GM21381 (cell line): ENCODE results near the gene TMEM52.
A peak's percentile ranks its signal among the peaks of the same experiment; 100 is the strongest.
"Not testable (repeated sequence)": the region's sequence is repeated elsewhere in the genome, so short reads cannot be mapped to it uniquely, and the experiment has no call there.

Experiments used
- ATAC-seq: cut with Tn5 transposase; IDR thresholded peaks from one replicate; pipeline ENCODE4 v1.9.1; 2021; ENCODE audit warnings: mild to moderate bottlenecking, moderate library complexity; ENCODE audit not compliant: unreplicated experiment

Gene TMEM52

DNA sequence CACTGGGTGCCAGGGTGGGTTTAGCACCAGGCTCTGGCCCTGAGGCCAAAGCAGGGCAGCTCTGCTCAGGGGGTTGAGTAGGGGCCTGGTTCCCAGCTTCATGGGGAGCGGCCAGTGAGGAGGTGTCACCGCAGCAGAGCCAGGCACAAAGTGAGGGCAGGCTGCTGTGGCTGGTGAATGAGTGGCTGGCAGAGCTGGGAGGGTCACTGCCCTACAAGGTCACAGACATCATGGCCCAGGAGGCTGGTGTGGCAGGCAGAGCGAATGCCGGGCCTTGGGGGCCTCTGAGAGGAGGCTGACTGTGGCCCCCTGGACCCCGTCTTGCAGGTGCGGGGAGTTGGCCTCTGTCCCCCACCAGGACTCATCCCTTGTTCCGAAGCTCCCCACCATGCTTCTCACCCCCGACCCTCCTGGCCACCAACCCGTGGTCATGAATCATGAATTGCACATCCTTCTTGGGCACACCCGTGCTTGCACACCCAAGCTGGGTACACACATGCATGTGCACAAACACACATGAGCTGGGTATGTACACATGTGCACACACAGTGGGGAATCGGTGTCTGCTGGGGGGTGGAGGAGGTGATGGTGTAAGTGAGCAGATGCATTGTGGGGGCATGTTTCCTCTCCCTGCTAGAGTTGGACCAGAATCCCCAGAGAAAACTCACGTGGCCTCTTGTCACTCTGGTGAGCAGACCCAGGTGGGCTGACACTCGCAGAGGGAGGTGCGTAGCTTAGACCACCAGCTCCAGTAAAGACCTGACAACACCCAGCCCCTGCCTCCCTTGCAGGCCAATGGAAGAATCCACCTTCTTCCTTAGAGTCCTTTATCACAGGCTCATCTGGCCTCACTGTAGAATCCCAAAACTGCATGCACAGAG is 23.4 kb downstream of the TMEM52 start:
- ATAC-seq = no peak

DNA sequence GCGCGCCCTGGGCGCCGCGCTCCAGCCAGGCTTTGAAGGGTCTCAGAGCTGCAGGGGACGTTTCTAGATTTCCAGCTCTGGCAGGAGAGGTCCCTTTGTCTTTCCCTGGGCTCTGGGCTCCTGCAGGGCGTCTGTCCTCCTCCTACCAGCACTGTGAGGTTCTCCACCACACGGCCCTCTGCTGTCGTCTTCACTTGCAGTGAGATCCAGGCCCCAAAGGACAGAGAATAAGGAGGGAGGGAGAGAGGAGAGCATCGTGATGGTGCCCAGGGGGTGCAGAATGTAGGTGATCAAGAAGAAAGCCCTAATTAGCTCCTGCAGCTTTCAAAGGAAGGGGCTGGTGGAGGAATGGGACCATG is 24.0 kb downstream of the TMEM52 start:
- no peak for ATAC-seq

DNA sequence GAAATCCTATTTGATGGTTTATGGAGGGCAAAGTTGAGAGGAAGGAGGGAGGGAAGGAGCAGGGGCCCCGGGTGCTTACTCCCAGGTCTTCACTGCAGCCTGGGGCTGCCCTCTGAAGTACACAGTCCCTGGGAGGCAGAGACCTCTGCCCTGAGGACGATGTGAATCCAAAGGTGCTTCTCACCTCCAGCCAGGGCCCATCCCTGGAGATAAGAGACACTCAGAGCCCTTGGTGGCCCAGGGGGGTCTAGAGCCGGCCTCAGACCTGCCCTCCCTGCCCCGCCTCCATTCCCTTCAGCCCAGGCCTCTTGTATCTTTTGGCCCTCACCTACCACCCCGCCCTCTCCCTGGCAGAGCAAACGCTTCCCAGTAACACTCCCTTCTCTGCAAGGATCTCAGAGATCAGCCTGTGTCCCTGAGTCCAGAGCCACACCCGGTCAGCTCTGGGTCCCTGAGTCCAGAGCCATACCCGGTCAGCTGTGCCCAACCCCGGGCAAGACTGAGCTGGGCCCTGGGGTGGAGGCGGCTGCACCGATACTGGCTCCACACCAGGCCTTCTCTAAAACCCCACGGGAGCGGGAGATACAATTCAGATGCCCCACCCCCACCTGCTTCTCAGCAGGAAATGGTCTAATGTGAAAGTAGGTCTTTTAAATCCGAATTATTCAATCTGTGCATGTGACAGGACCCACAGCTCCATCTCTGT is 24.6 kb downstream of the TMEM52 start:
- no peak for ATAC-seq

DNA sequence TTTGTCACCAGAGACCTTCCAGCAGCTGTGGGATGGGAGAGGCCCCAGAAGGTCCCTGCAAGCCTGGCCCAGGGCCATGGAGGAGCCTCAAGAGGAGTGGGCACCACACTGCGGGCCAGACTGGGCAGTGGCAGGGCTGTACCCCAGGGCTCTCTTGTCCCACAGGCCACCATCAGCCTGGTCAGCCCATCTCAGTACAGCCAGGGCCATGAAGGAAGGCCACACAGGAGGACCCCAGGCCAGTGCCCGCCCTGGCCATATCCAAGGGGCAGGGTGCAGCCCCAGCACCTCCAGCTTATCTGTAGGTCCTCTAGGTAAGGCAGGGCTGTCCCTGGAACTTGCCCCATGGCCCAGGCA is 25.1 kb downstream of the TMEM52 start:
- no peak for ATAC-seq

DNA sequence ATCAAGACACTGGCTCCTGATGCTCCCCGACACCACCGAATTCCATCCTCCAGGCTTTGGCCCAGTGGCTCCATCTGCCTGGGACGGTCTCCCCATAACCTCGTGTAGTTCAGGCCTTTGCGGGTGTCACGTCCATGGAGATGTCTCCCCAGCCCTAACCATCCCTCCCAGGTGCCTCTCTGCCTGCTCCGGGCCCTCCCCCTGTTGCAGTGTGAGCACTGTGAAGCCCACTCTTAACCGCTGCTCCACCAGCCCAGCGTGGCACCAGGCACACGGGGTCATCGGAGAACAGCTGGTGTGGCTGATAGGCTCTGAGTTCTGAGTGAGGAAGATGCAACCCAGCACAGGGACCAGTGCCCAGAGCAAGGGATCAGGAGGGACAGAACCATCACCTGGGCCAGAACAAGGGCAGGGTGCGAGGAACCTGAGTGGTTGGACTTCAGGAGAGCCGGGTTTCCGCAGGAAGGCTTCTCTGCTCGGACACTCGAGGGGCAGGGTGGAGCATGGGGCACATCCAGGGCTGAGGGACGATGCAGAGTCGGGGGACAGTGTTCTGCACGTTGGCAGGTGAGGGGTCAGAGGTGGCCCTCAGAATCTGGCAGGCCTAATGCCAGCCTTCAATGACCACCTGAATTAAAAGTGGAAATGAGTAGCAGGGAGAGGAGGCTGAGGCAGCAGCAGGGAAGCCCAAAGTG is 25.6 kb downstream of the TMEM52 start:
- no peak for ATAC-seq

DNA sequence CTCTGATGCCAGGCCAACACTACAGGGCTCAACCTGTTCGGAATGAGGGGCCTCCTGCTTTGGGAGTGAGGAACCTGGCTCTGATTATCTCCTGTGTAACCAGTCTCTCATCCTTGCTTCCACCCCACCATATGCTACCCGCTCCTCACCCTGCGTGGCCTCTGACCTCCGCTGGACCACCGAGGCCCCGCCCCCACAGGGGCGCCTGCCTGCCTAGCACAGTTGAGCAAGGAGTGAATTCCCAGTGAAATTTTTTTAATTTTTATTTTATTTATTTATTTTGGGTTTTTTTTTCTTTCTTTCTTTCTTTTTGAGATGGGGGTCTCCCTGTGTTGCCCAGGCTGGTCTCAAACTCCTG is 26.3 kb downstream of the TMEM52 start:
- ATAC-seq = no peak

DNA sequence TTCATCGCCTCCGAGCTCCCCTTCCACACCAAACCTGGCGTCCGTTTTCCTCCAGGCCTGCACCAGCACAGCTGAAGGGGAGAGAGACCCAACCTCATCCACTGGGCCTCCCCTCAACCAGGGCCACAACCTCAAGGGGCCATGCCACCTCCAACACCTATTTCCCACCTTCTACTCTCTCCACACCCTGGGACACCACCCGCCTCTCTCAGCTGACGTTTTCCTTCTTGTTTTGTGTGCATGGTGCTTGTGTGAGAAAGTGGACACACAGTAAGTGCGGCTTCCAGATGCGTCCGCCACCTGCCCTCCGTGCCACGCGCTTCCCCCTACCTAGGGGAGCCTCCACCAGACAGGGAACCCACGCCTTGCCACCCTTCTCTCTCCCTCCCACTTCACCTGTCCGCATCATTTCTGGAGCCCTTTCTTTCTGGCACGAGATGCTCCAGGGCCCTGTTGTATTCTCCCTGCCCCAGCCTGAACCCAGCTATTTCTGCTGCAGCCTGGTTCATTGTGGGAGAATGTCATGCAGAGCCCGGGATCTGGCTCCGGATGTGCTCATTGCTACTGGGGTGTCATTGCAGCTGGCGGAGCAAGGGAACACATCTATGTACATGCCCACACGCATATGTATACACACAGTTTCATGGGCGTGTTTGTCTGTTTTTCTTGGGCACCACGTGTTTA is 26.9 kb downstream of the TMEM52 start:
- ATAC-seq = no peak

DNA sequence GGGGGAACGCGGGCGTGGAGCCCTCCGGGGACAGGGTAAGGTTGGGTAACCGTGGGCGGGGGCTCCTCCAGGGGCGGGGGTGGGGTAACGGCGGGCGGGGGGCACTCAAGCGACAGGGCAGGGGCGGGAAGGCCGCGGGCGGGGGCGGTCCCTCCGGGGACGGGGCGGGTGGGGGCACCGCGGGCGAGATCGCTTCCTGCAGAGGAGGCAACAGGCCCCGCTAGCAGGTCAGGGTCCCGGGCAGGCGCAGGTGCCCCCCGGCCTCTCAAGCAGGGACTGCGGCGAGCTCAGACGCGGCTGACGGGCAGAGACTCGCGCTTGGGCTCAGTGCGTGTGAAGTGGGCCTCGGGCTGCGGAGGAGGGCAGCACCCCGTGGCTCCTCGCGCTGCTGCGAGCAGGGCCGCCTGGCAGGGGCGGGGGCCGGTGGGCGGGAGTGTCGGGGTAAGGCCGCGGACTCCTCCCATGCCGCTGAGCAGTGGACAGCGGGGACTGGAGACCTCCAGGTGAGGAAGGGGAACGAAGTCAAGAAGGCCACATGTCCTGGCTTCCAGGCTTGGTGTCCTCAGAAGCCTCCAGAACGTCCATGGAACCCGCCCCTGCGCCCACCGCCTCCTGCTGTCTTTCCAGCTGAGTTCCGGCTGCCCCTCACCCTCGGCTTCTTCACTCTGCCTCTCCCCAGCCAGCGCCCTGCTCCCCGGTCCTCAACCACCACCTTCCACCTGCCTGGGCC is 27.6 kb downstream of the TMEM52 start:
- peak; percentile 29 for ATAC-seq

DNA sequence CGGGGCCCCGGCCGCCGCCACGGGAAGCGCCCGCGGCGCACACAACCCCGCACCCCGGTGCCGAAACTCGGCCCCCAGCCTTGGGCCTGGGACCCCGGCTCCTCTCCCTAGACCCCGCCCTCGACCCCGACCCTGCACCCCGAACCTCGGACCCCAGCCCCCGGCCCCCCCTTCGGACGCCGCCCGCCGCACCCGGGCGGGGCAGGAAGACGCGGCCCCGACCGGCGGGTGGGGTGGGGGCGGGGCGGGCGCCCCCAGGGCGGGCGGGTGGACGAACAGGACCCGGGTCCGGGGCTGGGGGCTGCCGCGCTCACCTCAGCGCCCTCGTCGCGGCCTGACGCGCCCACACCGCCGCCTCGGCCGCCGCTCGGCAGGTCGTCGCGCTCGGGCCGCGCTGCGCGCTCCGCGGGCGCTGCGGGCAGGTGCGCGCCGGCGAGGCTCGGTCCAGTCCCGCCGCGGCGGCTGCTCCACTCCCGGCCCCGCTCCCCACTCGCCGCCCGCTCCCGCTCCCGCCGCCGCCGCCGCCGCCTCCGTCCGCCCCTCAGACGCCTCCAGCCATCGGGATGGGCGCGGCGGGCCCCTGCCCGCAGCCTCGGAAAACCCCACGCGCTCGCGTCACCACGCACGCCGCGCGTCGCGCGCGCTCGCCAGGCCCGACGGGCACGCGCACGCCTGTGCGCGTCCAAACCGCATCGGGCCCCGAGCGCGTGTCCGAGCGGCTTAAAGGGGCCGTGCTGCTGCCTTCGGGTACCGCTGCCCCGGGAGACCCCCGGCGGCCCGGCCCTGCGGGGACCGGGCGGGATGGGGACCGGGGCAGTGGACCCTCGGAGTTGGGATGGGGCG is 28.4 kb downstream of the TMEM52 start, which contains the start of gene GNB1:
Gene GNB1, minus strand, starts transcription at position 582 of the 843 bp plus-strand sequence. CDS start 65,634 bp downstream, outside the sequence.
- peak; percentile 69 for ATAC-seq

DNA sequence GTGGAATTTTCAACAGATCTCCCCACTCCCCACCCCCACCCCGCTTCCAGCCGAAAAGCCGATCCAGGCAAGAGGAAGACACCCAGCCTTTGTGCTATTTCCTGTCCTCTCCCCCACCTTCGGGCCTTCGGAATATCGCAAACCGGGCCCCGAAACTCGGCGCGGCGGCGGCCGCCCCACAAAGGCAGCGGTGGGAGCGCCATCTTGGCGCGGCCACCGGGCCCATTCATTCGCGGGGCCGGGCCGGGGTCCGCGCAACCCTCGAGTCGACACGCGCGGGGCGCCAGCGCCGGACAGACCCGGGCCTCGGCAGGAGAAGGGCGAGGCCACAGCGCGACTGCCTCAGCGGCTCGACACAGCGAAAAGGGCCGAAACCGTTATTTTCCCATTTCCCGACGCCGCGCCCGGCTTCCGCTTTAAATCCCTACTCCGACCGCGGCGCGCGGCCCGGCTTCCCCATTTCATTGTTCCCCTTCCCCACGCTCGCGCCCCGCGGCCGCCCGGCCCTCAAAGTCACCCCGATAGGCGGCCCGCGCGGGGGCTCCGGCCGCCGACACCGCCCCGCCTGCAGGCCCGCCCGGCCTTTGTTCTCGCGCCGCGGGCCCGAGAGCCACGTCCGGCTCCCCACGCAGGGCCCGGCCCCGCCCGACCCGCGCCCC is 29.1 kb downstream of the TMEM52 start:
- peak; percentile 32 for ATAC-seq

DNA sequence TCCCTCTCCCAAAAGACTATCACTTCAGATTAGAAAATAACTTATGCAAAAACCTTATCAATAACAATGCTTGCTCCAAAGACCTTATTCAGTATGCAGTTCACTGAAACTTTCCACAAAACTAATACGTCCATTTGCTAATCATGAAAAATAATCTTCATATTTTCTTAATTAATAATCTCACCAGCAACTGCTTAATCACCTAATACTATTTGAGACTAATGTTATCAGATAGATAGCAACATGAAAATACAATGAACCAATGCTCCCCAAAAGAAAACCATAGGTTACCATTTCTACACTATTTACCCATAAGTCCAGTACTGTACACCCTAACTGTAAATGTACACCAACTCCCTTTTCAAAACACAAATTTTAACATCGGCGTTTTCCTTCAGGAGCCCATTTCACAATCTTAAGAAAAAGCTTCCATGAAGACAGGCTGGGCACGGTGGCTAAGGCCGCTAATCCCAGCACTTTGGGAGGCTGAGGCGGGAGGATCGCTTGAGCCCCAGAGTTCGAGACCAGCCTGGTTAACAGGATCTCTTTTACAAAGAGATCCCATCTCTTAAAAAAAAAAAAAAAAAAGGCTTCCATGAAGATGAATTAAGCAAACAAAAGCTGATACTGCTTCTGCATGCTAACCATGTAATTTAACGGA is 29.9 kb downstream of the TMEM52 start:
- ATAC-seq = no peak

DNA sequence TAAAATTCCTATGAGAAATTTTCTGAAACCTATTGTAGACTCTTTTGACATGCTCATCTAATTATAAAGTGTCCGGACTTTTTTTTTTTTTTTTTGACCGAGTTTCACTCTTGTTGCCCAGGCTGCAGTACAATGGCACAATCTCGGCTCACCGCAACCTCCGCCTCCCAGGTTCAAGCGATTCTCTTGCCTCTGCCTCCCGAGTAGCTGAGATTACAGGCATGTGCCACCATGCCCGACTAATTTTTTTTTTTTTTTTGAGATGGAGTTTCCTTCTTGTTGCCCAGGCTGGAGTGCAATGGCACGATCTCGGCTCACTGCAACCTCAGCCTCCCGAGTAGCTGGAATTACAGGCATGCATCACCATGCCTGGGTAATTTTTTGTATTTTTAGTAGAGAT is 35.2 kb downstream of the TMEM52 start:
- ATAC-seq = not testable (repeated sequence)

DNA sequence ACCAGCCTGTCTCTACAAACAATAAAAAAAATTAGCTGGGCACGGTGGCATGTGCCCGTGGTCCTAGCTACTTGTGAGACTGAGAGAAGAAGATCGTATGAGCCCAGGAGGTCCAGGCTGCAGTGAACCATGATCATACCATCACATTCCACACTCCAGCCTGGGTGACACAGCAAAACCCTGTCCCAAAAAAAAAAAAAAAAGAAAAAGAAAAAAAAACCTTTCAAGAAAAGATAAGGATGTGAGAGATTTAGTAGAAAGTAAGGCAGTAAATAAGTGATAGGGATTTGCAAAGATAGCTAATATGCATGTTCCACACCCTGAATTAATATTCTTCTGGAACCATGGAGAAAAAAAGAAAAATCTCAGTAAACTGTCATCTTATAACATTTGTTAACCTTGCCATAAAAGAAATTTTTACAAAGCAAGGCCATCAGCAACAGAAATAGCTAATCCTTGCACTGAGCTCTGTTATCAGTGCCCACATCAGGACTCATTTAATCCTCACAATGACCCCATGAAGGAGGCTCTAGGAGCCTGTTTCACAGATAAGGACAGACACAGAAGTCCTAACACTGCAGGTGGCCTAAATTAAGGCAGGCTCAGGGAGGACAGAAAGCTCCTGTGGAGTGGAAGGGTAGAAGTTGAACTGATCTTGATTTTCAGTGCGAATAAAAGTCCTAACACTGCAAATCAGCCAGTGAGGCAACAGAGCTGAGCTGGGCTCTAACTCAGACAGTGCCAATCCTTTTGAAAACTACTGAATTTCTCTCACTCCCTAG is 35.8 kb downstream of the TMEM52 start:
- ATAC-seq = no peak

DNA sequence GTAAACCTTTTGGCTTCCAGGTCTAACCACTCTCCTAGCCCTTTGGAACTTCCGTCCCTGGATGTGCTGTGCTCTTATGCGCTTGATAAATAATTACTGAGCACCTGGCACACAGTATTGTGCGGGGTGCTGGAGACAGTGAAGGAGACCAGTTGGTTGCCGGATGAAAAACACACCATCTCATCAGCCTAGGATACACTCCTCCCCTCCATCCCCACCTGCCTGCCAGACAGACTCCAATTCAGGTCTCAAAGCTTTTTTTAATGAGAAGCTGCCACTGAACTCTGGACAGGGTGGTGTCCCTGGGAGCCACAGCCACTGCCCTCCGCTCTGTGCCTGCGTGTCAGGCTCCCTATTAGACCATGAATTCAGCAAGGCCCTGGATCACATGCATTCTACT is 37.4 kb downstream of the TMEM52 start:
- no peak for ATAC-seq

DNA sequence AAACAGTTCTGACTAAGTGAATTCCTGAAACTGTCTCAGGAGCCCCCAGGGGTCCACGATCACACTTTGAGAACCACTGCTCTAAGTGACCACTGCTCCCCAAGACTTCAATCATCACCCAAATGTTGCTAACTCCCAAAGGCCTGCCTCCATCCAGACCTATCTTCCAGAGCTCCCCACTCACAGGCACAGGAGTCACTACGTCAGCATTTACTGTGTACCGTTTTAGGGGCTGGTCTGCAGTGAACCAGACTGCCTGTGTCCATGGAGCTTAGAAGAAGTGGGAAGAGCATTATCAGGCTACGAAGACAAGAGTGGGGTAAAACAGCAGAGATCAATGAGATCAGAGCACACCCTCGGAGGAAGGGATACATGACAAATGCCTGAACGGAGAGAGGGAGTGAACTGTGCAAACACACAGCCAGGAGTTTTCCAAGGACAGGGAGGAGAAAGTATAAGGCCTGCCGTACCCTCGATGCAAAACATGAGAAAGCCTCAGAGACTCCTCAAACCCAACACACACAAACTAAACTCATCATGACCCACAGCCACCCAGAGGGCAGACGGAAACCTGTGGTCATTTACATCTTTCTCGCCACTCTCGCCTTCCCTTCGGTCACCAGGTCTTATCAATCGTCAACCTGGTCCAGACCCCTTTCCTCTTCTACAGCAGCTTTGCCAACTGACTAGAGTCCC is 38.3 kb downstream of the TMEM52 start:
- no peak for ATAC-seq

DNA sequence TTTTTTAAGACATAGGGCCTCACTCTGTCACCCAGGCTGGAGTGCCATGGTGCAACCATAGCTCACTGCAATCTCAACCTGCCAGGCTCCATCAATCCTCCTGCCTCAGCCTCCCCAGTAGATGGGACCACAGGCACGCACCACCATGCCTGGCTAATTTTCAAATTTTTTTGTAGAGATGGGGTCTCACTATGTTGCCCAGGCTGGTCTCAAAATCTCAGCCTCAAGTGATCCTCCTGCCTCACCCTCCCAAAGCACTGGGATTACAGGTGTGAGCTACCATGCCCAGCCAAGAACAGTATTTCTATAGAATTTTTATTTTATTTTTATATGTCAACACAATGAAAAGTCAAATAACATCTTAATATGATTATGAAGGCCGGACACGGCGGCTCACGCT is 39.1 kb downstream of the TMEM52 start:
- no peak for ATAC-seq

DNA sequence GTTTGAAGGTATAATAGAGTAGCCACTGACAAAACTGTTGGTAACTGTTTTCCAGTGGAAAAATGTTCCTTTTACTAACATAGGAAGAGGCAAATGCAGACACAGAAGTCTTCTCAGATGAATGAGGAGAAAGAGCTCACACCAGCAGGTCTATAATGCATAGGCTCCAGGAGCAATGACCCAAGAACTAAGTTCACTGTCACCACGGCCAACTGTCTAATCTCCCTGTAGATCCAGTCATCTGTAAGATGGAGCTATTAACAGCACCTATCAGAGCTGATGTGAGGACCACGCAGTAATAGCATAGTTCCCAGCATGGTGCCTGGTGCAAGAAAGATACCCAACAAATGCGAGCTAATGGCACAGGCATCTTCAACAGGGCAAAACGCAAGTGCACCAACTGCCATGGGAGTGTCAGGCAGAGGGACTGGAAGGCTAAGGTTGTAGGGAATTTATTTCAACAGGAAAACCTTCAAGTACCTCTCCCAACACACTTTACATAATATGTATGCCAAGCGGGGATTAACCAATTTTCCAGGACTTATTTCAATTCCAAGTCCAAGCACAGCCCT is 41.1 kb downstream of the TMEM52 start:
- ATAC-seq = no peak
